HUES6 (cell line): Measurements from ENCODE around the gene UNC13B.

Source experiments
- H3K27ac ChIP-seq: 2 replicates; pipeline ENCODE4 v1.7.0; 2013; ENCODE audit warnings: low read depth, mild to moderate bottlenecking, low read length, inconsistent platforms
- H3K27me3 ChIP-seq: 2 replicates; pipeline ENCODE4 v1.6.1; 2013; ENCODE audit warnings: low read length; ENCODE audit not compliant: control insufficient read depth, insufficient read depth
- H3K36me3 ChIP-seq: 2 replicates; pipeline ENCODE4 v1.6.1; 2013; ENCODE audit warnings: low read length; ENCODE audit not compliant: control insufficient read depth, insufficient read depth
- H3K4me1 ChIP-seq: 2 replicates; pipeline ENCODE4 v1.6.1; 2013; ENCODE audit warnings: low read length; ENCODE audit not compliant: control insufficient read depth, insufficient read depth
- H3K4me3 ChIP-seq: 2 replicates; pipeline ENCODE4 v1.5.1; 2013; ENCODE audit warnings: low read depth, low read length
- H3K9ac ChIP-seq: one replicate; pipeline ENCODE4 v1.6.1; 2013; ENCODE audit warnings: mild to moderate bottlenecking, low read length
- H3K9me3 ChIP-seq: 2 replicates; pipeline ENCODE4 v1.6.1; 2013; ENCODE audit warnings: low read depth, low read length; ENCODE audit not compliant: control insufficient read depth, insufficient read depth

The UNC13B gene

GRCh38 chr9:35257986-35258659, 96.3 kb downstream of the UNC13B start:
- Histone ChIP-seq H3K27me3 (no peaks in the 10 kb centered on the region), H3K27ac (no peak overlapping the region), H3K4me1 (no peaks in the 10 kb centered on the region), H3K36me3 (no peaks in the 10 kb centered on the region), H3K4me3 (no peak overlapping the region), H3K9ac (no peak overlapping the region), H3K9me3 (no peaks in the 10 kb centered on the region)

DNA sequence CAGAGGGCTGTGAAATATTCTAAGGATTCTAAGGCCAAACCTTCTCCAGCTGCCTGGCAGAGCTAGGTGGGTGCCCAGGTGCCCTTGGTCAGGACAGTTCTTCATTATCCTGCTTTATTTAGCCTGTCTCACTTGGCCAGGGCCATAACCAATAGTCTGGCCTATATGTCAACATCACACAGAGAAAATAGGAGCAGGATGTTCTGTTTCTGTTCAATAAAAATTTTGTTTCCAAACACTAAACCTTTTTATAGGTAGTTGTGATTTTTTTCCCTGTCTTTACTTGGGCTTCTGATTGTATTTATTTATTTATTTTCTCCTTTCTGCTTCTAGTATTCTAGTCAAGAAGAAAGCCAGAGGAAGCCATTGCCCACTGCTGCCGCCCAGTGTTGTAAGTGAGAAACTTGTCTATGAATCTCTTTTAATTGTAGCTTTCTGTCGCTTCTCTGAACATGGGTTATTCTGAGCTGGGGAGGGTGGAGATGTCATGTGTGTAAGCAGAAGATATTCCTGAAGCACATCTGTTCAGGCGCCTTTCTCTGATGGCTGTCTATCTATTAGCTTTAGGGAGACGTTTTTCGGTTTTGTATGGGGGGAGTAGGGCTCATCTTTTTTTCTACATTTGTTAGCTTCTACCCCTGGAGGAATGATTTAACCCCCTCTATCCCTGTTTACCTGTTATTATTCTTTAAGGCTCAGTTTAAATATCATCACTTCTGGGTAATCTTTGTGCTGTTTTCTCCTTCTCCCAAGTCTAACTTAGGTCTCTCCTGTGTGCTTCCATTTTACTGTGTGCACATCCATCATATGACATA, 97.1 kb downstream of the UNC13B start:
- no peak overlapping the region for H3K9ac ChIP-seq
- H3K27me3 ChIP-seq = no peaks in the 10 kb centered on the region
- no peaks in the 10 kb centered on the region for H3K9me3 ChIP-seq

DNA sequence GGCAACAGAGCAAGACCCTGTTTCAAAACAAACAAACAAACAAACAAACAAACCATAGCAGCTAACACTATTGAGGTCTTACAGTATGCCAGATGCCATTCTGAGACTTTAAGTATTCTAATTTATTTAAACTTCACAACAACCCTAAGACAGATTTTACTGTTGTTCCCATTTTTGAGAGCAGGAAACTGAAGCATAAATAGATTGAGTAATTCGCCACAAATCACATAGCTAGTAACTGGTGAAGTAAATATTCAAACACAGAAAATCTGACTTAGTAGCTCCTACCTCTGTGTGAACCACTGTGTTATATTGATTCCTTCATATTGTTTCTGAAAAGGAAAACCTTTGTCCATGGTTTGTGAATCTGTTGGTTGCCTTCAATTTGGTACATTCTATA, 98.4 kb downstream of the UNC13B start:
- Histone ChIP-seq H3K4me1 (no peaks in the 10 kb centered on the region), H3K36me3 (no peaks in the 10 kb centered on the region), H3K9ac (no peak overlapping the region), H3K27me3 (no peaks in the 10 kb centered on the region), H3K4me3 (no peak overlapping the region), H3K27ac (no peak overlapping the region), H3K9me3 (no peaks in the 10 kb centered on the region)

More for the DNA sequence above, 97.1 kb downstream of the UNC13B start:
- H3K4me3 ChIP-seq = no peak overlapping the region
- no peaks in the 10 kb centered on the region for H3K36me3 ChIP-seq
- no peak overlapping the region for H3K27ac ChIP-seq
- H3K4me1 ChIP-seq = no peaks in the 10 kb centered on the region

- Histone ChIP-seq H3K4me3 (no peak overlapping the region), H3K4me1 (no peaks in the 10 kb centered on the region), H3K9ac (no peak overlapping the region), H3K27me3 (no peaks in the 10 kb centered on the region), H3K36me3 (no peaks in the 10 kb centered on the region), H3K9me3 (no peaks in the 10 kb centered on the region), H3K27ac (no peak overlapping the region)
These were observed 100.3 kb downstream of the UNC13B start for GRCh38 chr9:35262064-35262463.

- Histone ChIP-seq H3K27me3 (no peaks in the 10 kb centered on the region), H3K27ac (no peak overlapping the region), H3K9me3 (no peaks in the 10 kb centered on the region)
These were observed 105.9 kb downstream of the UNC13B start for GRCh38 chr9:35267710-35268109.

GRCh38 chr9:35269919-35270318, 108.1 kb downstream of the UNC13B start:
- no peaks in the 10 kb centered on the region for H3K36me3 ChIP-seq
- no peaks in the 10 kb centered on the region for H3K27me3 ChIP-seq
- no peak overlapping the region for H3K9ac ChIP-seq
- no peak overlapping the region for H3K4me3 ChIP-seq
- H3K27ac ChIP-seq = no peak overlapping the region
- H3K9me3 ChIP-seq = no peaks in the 10 kb centered on the region
- no peaks in the 10 kb centered on the region; the same call in 1 of the 2 replicates for H3K4me1 ChIP-seq

More at GRCh38 chr9:35267710-35268109, 105.9 kb downstream of the UNC13B start:
- Histone ChIP-seq H3K4me1 (no peaks in the 10 kb centered on the region; the same call in 1 of the 2 replicates), H3K36me3 (no peaks in the 10 kb centered on the region), H3K9ac (no peak overlapping the region), H3K4me3 (no peak overlapping the region)

- H3K27me3 ChIP-seq = no peaks in the 10 kb centered on the region
- H3K36me3 ChIP-seq = no peaks in the 10 kb centered on the region
- H3K9me3 ChIP-seq = no peaks in the 10 kb centered on the region
- H3K4me3 ChIP-seq = no peak overlapping the region
- H3K4me1 ChIP-seq = no peaks in the 10 kb centered on the region; the same call in 1 of the 2 replicates
- H3K27ac ChIP-seq = no peak overlapping the region
- H3K9ac ChIP-seq = no peak overlapping the region
These were observed 109.8 kb downstream of the UNC13B start for GRCh38 chr9:35271637-35272036.

DNA sequence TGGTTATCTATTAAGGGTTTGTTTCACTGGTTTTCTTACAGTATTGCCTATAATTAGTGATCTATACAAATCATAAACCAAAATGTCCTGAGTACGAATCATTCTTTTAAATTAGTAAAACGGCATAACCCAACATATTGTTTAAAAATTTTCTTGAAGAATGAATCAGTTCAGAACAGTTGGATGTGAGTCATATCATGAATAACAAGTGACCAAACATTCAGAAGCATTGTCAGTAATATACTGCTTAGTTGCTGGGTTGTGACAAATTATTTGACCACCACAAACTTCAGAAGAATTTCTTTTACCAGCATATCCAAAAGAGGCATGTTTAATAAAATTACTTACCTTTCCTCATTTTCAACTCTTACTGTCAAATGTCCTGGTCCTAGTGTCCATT, 111.2 kb downstream of the UNC13B start:
- H3K9ac ChIP-seq = no peak overlapping the region
- H3K4me3 ChIP-seq = no peak overlapping the region
- no peaks in the 10 kb centered on the region for H3K9me3 ChIP-seq
- H3K27me3 ChIP-seq = no peaks in the 10 kb centered on the region
- no peaks in the 10 kb centered on the region for H3K36me3 ChIP-seq
- H3K4me1 ChIP-seq = no peaks in the 10 kb centered on the region; the same call in 1 of the 2 replicates
- no peak overlapping the region for H3K27ac ChIP-seq

DNA sequence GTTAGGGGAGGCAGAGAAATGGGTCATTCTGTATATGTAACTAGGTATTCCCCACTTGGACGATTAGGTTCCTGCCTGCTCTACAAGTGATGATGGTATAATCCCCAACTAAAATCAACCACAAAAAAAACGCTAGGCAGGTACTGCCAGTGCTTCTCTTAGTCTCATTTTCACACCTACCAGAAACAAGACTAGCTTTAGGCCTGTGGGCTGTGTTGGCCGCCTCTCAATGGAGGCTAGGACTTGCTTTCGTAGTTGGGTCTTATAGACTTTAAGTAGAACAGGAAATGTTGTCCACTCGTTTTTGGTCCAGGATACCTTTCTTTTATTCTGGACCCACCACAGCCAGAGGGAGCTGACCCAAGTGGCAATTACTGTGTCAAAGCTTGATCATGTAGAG, 111.8 kb downstream of the UNC13B start:
- no peaks in the 10 kb centered on the region; the same call in 1 of the 2 replicates for H3K4me1 ChIP-seq
- H3K27ac ChIP-seq = no peak overlapping the region
- no peaks in the 10 kb centered on the region for H3K36me3 ChIP-seq

DNA sequence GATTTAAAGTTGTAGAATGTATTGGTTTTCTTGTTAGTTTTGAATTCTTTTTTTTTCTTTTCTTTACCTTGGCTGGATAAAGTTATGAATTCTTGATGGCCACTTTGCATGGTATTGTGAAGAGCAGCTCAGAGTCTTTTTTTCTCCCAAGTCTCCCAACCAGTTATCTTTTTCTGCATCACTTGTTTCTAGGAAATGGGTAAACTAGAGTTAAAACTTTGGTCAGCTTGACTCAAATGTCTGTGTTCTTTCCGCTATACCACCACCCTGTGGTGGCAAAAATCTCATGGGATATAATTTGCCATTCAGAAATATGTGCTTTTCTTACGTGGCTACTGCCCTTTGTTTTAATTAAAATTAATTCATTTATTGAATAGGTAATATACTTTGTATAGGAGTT, 113.2 kb downstream of the UNC13B start:
- Histone ChIP-seq H3K4me3 (no peak overlapping the region), H3K4me1 (no peaks in the 10 kb centered on the region), H3K27me3 (no peaks in the 10 kb centered on the region), H3K36me3 (no peaks in the 10 kb centered on the region), H3K9ac (no peak overlapping the region), H3K9me3 (no peaks in the 10 kb centered on the region), H3K27ac (no peak overlapping the region)

More for the DNA sequence above, 111.8 kb downstream of the UNC13B start:
- Histone ChIP-seq H3K9me3 (no peaks in the 10 kb centered on the region), H3K9ac (no peak overlapping the region), H3K4me3 (no peak overlapping the region), H3K27me3 (no peaks in the 10 kb centered on the region)

GRCh38 chr9:35277171-35277520, 115.3 kb downstream of the UNC13B start:
- H3K27ac ChIP-seq = no peak overlapping the region
- H3K4me3 ChIP-seq = no peak overlapping the region
- H3K36me3 ChIP-seq = no peaks in the 10 kb centered on the region
- H3K4me1 ChIP-seq = no peaks in the 10 kb centered on the region
- no peaks in the 10 kb centered on the region for H3K27me3 ChIP-seq
- no peaks in the 10 kb centered on the region for H3K9me3 ChIP-seq
- no peak overlapping the region for H3K9ac ChIP-seq
